DND-41 (cell line): ENCODE results near the gene CRACR2A.

Source experiments
- ATAC-seq: fragments of 200-7000 bp; cut with Tn5 transposase; 3 replicates; pipeline ENCODE4 v1.9.1; 2021; ENCODE audit warnings: low read depth; ENCODE audit not compliant: insufficient read depth
- DNase-seq: peaks from one replicate; pipeline ENCODE4 v3.0.0-alpha.2; 2020
- H2AFZ ChIP-seq: 2 replicates; pipeline ENCODE4 v1.6.0; 2012; ENCODE audit warnings: low read depth, low read length
- H3K27ac ChIP-seq: 2 replicates; pipeline ENCODE4 v1.5.1; 2012; ENCODE audit warnings: low read length, inconsistent platforms
- H3K27me3 ChIP-seq: fragments of 200-600 bp; sonication (generic); 2 replicates; pipeline ENCODE4 v1.6.0; 2012; ENCODE audit warnings: low read length, mild to moderate bottlenecking, inconsistent platforms; ENCODE audit not compliant: insufficient read depth, poor library complexity
- H3K36me3 ChIP-seq: 2 replicates; pipeline ENCODE4 v1.5.1; 2012; ENCODE audit warnings: low read length, inconsistent platforms; ENCODE audit not compliant: insufficient read depth
- H3K4me1 ChIP-seq: 2 replicates; pipeline ENCODE4 v1.5.1; 2012; ENCODE audit warnings: mild to moderate bottlenecking, low read length; ENCODE audit not compliant: insufficient read depth
- H3K4me2 ChIP-seq: 2 replicates; pipeline ENCODE4 v1.6.0; 2012; ENCODE audit warnings: mild to moderate bottlenecking, moderate library complexity, low read length, inconsistent platforms; ENCODE audit not compliant: insufficient read depth
- H3K4me3 ChIP-seq, 2 experiments: fragments of 200-600 bp in 1 of 2; shearing (Covaris generic) in 1 of 2; 2 replicates each; pipeline ENCODE4 v1.5.1; 2012 to 2016; ENCODE audit warnings: inconsistent platforms in 2 of 2, low read length in 2 of 2, mild to moderate bottlenecking in 2 of 2, low read depth in 1 of 2, moderate library complexity in 1 of 2
- H3K79me2 ChIP-seq: 2 replicates; pipeline ENCODE4 v1.6.0; 2012; ENCODE audit warnings: low read length, inconsistent platforms; ENCODE audit not compliant: insufficient read depth
- H3K9ac ChIP-seq: 2 replicates; pipeline ENCODE4 v1.6.0; 2012; ENCODE audit warnings: low read depth, mild to moderate bottlenecking, inconsistent platforms, low read length, moderate library complexity
- H3K9me3 ChIP-seq: 2 replicates; pipeline ENCODE4 v1.5.1; 2012; ENCODE audit warnings: low read length, moderate library complexity, mild to moderate bottlenecking, inconsistent platforms; ENCODE audit not compliant: insufficient read depth, severe bottlenecking
- H4K20me1 ChIP-seq: 2 replicates; pipeline ENCODE4 v1.6.0; 2012; ENCODE audit warnings: low read length; ENCODE audit not compliant: insufficient read depth
- EZH2 ChIP-seq: IDR thresholded peaks from 3 replicates; pipeline ENCODE4 v1.6.1; 2012; ENCODE audit warnings: borderline replicate concordance, low read depth, mild to moderate bottlenecking, moderate library complexity, low read length, inconsistent platforms; ENCODE audit not compliant: severe bottlenecking
- TF ChIP-seq, protein P1 (sequence below): IDR thresholded peaks from 2 replicates; pipeline ENCODE4 v1.5.1; 2012; ENCODE audit warnings: borderline replicate concordance, low read length, moderate library complexity, mild to moderate bottlenecking; ENCODE audit not compliant: poor library complexity, severe bottlenecking; ENCODE audit errors: extremely low read depth

The CRACR2A gene

DNA sequence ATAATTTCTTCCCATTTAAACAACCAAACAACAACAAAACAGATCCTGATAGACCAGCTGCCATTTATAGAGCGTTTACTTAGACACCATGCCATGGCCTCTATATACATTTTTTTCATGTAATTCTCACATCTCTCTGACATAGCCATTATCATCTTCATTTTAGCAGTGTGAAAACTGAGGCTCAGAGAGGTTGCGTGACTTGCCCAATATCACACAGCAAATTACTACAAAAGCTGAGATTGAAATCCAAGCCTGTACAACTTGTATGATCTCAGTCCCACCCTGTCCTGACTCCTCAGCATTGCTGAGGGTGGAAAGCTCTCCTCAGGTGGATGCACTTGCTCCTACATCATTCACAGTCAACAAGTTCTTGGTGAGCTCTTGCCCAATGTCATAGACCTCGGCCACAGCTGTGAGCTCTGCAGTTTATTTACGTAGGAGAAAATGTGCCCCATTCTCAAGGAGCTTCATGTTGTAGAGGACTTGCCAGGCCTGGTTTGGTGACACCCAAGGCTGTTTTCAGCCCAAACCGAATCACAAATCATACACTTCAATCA lies 55.5 kb downstream of the CRACR2A start:
- Histone ChIP-seq H2AFZ (no peak overlapping the region), H3K36me3 (peaks cover 50% of the 10 kb centered on the region), H3K9ac (no peak overlapping the region), H4K20me1 (0 out of 2 replicates have a peak, but pooled peaks cover 6% of the 10 kb centered on the region), H3K27me3 (no peaks in the 10 kb centered on the region), H3K9me3 (peaks cover 4% of the 10 kb centered on the region), H3K4me3 (no peak overlapping the region), H3K4me2 (no peak overlapping the region), H3K4me1 (no peaks in the 10 kb centered on the region), H3K27ac (no peak overlapping the region), H3K79me2 (no peaks in the 10 kb centered on the region)
- DNase-seq (no peak), ATAC-seq (no peak)
- no peak for TF ChIP-seq EZH2
- TF ChIP-seq, protein P1, sequence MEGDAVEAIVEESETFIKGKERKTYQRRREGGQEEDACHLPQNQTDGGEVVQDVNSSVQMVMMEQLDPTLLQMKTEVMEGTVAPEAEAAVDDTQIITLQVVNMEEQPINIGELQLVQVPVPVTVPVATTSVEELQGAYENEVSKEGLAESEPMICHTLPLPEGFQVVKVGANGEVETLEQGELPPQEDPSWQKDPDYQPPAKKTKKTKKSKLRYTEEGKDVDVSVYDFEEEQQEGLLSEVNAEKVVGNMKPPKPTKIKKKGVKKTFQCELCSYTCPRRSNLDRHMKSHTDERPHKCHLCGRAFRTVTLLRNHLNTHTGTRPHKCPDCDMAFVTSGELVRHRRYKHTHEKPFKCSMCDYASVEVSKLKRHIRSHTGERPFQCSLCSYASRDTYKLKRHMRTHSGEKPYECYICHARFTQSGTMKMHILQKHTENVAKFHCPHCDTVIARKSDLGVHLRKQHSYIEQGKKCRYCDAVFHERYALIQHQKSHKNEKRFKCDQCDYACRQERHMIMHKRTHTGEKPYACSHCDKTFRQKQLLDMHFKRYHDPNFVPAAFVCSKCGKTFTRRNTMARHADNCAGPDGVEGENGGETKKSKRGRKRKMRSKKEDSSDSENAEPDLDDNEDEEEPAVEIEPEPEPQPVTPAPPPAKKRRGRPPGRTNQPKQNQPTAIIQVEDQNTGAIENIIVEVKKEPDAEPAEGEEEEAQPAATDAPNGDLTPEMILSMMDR = no peak

DNA sequence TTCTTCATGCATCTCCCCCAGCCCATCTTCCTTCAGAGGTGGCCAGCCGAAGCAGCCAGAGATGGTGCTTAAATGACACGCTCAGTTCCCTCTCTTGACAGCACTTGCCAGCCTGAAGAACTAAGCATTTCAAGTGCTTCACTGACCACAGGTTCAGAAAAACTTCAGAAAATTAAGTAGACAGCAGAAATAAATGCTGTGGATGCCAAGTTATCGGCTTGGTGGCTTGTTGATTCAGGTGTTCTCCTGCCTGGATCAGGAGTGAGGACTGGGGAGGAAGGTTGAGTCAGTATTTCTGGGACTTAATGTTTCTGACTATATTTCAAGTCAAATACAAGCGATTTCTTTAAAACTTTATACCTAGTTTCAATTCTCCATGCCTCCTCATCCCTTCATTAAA lies 58.2 kb downstream of the CRACR2A start:
- Histone ChIP-seq H3K79me2 (no peaks in the 10 kb centered on the region), H3K4me1 (no peaks in the 10 kb centered on the region), H3K9ac (no peak overlapping the region), H3K4me3 (no peak overlapping the region), H3K4me2 (no peak overlapping the region), H3K9me3 (peaks cover 4% of the 10 kb centered on the region), H3K36me3 (peaks cover 54% of the 10 kb centered on the region), H3K27me3 (no peaks in the 10 kb centered on the region), H3K27ac (no peak overlapping the region), H4K20me1 (0 out of 2 replicates have a peak, but pooled peaks cover 6% of the 10 kb centered on the region), H2AFZ (no peak overlapping the region)
- ATAC-seq = no peak
- DNase-seq = no peak
- TF ChIP-seq, protein P1 = no peak
- no peak for TF ChIP-seq EZH2

DNA sequence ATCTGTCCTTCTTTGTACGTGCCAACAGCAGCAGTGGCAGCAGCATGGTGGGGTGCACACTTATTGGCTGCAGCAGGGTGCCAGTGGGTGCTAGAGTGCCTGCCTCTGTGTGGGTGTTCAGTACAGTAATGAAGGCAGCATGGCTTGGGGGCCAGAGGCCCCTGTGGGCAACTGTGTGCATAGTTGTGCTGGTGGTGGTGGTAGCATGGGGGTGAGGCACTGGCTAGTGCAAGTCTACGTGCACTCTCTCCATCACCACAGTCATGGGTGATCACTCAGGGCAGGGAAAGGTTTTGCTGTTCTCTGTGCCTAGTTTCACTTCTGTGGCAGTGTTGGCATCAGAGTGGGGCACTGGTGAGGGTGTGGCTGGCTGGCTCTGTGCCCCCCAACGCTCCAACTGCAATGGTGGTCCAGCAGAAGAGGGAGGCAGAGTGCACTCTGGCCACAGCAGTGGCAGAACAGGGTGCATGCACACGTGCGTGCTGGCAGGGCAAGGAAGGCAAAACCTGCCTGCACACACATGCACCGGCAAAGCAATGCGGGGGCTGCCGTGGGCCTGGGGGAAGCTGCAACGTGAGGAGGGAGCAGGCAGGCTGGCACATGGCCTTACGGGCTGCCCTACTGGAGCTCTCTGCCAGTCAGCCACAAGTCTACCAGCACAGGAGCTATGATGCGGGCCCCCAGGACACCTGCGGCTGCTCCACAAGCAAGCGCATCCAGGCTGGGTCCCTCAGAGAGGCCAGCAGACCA lies 60.1 kb downstream of the CRACR2A start:
- Histone ChIP-seq H4K20me1 (no peaks in the 10 kb centered on the region), H3K4me2 (no peak overlapping the region), H3K27ac (no peak overlapping the region), H3K79me2 (no peaks in the 10 kb centered on the region), H3K4me1 (no peaks in the 10 kb centered on the region), H3K36me3 (peaks cover 47% of the 10 kb centered on the region), H3K27me3 (no peaks in the 10 kb centered on the region), H3K9me3 (peaks cover 4% of the 10 kb centered on the region), H3K9ac (no peak overlapping the region), H2AFZ (no peak overlapping the region), H3K4me3 (no peak overlapping the region)
- TF ChIP-seq EZH2 = no peak
- TF ChIP-seq, protein P1 = no peak
- ATAC-seq = no peak
- DNase-seq = no peak
